ENCODE results near the gene TSC22D1. TPM values are rescaled to one million over a fixed set of nuclear protein-coding genes. Genes with fewer than 3 reads are reported as not detected.

TSC22D1 gene
- total RNA-seq, 3 donors from 2014 or later, result 249 to 299 (median 260) TPM

DNA sequence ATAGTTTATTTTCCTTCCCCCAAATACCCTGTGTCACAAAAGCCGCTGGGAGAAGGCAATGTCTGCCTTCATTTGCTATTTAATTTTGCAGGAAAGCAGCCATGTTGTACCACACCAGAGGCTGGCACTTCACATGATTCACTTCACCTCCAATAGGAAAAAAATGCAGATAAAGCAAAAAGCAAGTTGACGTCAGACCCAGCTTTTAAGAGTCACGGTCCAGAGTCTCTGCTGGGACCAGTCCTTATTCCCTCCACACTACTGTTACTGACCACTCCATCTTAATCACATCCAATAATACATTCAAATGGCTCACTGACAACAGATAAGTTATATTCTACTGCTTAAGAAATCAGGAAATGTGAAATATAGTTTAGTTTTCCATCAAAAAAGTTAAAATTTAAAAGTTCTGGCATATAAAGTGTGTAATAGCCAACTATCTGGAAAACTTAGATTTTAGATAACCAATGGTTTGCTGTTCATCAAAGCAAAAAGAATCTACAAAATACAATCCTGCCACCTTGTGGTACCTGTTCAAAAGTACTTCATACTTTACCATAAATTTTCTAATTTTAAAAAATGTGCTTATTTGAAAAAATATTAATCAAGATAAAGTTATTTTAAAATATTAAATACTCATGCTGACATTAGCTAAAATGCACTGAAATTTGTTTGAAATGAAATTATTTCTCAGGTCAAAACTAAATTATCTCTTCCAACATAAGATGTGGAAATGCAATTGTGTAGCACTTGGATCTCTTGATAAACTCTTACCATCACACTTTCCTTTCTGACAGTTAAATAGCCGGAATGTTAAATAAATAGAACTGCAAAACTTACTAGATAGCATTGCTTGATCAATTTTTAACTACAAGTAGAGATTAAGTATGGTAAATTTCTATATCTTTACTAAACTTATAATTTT lies 105.2 kb downstream of the TSC22D1 start:
- no peaks in the 10 kb centered on the region for H3K4me1 ChIP-seq (ENCODE audit: low read depth)
- H3K36me3 ChIP-seq (ENCODE audit: low read depth), result no peaks in the 10 kb centered on the region
- TF ChIP-seq, protein P1, sequence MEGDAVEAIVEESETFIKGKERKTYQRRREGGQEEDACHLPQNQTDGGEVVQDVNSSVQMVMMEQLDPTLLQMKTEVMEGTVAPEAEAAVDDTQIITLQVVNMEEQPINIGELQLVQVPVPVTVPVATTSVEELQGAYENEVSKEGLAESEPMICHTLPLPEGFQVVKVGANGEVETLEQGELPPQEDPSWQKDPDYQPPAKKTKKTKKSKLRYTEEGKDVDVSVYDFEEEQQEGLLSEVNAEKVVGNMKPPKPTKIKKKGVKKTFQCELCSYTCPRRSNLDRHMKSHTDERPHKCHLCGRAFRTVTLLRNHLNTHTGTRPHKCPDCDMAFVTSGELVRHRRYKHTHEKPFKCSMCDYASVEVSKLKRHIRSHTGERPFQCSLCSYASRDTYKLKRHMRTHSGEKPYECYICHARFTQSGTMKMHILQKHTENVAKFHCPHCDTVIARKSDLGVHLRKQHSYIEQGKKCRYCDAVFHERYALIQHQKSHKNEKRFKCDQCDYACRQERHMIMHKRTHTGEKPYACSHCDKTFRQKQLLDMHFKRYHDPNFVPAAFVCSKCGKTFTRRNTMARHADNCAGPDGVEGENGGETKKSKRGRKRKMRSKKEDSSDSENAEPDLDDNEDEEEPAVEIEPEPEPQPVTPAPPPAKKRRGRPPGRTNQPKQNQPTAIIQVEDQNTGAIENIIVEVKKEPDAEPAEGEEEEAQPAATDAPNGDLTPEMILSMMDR (IDR thresholded peaks at IDR 0.05), result no peak
- no peak for ATAC-seq
- DNase-seq, result no peak
- no peaks in the 10 kb centered on the region for H3K9me3 ChIP-seq
- intact Hi-C loops (cut with DNase I, micrococcal nuclease), result loop anchor here in 1 of 2 donors (10.0 kb wide), 1 partner anchor 566 kb away; no protein-coding TSS in a partner anchor
- no peak overlapping the region for H3K4me3 ChIP-seq

DNA sequence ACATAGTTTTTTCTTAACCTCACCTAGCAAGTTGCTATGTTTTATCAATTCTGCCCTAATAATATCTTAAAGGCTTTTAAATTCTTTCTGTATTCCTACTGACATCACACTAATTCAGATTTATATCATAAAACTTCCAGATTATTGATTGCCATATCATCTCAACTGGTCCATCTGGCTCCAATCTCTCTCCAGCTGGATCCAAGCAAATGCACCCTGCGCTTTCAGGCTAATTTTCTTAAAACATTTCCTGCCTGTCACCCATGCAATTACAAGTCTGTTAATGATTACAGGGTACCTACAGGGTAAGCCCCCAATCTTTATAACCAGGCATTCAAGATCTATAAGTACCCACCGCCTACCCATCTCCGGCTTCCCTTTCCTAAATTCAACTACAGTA lies 107.3 kb downstream of the TSC22D1 start:
- H3K4me3 ChIP-seq, result no peak overlapping the region
- ATAC-seq (no peak), DNase-seq (no peak)
- no peaks in the 10 kb centered on the region for H3K4me1 ChIP-seq (ENCODE audit: low read depth)
- no peaks in the 10 kb centered on the region for H3K36me3 ChIP-seq (ENCODE audit: low read depth)
- TF ChIP-seq, protein P1 (IDR thresholded peaks at IDR 0.05), result no peak
- intact Hi-C loops (cut with DNase I, micrococcal nuclease), result loop anchor here in 1 of 2 donors (10.0 kb wide), 1 partner anchor 564 kb away; no protein-coding TSS in a partner anchor
- no peaks in the 10 kb centered on the region for H3K9me3 ChIP-seq

DNA sequence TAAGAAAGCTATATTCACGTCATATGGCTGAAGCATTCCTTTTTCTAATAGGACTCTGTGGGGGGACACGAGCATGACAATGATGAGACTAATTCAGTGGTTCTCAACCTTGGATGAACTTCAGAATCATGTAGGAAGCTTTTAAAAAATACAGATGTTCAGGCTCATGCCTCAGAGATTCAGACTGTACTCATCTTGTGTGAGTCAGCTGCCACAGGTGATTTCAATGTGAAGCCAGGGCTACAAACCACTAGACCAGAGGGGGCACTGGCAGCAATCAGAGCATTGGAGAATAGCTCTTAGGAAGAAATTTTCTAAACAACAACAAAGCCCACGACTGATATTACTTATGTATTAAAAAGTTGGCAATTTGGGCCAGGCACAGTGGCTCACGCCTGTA lies 110.8 kb downstream of the TSC22D1 start:
- TF ChIP-seq, protein P1 (IDR thresholded peaks at IDR 0.05), result no peak
- no peaks in the 10 kb centered on the region for H3K36me3 ChIP-seq (ENCODE audit: low read depth)
- no peak for DNase-seq
- H3K9me3 ChIP-seq, result no peaks in the 10 kb centered on the region
- H3K4me1 ChIP-seq (ENCODE audit: low read depth), result no peaks in the 10 kb centered on the region
- H3K4me3 ChIP-seq, result no peak overlapping the region
- no peak for ATAC-seq
- intact Hi-C loops (cut with DNase I, micrococcal nuclease), result loop anchor here in 1 of 2 donors (10.0 kb wide), 1 partner anchor 561 kb away; no protein-coding TSS in a partner anchor

DNA sequence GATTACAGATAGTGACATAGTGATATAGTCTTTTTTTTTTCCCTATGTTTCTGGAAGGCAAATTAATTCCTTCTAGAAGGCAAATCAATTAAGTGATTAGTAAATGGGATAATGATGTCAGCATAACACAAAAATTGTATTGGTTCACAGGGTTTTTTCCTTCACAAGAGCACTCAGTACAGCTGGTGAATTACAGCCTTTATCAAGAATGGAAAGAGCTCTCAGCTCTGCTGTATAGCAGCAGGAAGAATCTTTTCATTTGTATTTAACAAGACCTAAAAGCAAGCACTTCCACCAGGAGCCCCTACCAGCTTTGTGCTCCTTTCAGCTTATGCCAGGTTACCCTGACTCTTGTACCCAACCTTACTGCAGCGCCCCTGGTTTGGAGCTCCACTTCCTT lies 111.7 kb downstream of the TSC22D1 start:
- DNase-seq (no peak), ATAC-seq (no peak)
- H3K4me1 ChIP-seq (ENCODE audit: low read depth), result no peaks in the 10 kb centered on the region
- H3K4me3 ChIP-seq, result no peak overlapping the region
- intact Hi-C loops (cut with DNase I, micrococcal nuclease), result loop anchor here in 1 of 2 donors (10.0 kb wide), 1 partner anchor 560 kb away; no protein-coding TSS in a partner anchor
- no peaks in the 10 kb centered on the region for H3K36me3 ChIP-seq (ENCODE audit: low read depth)
- TF ChIP-seq, protein P1 (IDR thresholded peaks at IDR 0.05), result no peak
- H3K9me3 ChIP-seq, result no peaks in the 10 kb centered on the region

DNA sequence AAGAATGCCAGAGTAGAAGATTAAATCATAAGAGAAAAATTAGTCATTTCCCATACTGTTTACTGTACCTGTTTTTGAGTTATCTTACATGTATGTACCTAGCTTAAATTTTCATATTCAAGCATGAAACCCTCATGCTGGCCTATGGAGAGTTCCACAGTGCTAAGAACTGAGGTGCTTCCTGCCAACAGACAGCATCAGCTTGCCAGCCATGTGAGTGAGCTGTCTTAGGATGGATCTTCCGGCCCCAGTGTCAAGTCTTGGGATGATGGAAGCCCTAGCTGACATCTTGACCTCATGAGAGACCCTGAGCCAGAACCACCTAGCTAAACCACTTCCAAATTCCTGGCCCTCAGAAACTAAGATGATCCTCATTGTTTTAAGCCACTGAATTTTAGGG lies 112.4 kb downstream of the TSC22D1 start:
- H3K4me3 ChIP-seq, result no peak overlapping the region
- TF ChIP-seq, protein P1 (IDR thresholded peaks at IDR 0.05), result no peak
- intact Hi-C loops (cut with DNase I, micrococcal nuclease), result loop anchor here in 1 of 2 donors (10.0 kb wide), 1 partner anchor 559 kb away; no protein-coding TSS in a partner anchor
- no peaks in the 10 kb centered on the region for H3K9me3 ChIP-seq
- ATAC-seq (no peak), DNase-seq (no peak)
- no peaks in the 10 kb centered on the region for H3K36me3 ChIP-seq (ENCODE audit: low read depth)
- no peaks in the 10 kb centered on the region for H3K4me1 ChIP-seq (ENCODE audit: low read depth)

Data from mucosa of descending colon (tissue), 3 donors.